Right ventricle myocardium superior (tissue), 1 donor: ENCODE results near the gene C8G. TPM values are rescaled to one million over a fixed set of nuclear protein-coding genes. Genes with fewer than 3 reads are reported as not detected.

Experiments used
- ATAC-seq: fragments of 200-7000 bp; cut with Tn5 transposase; one replicate; pipeline ENCODE4 v1.9.1; 2020; ENCODE audit warnings: mild to moderate bottlenecking; ENCODE audit not compliant: poor library complexity
- DNase-seq: peaks from one replicate; pipeline ENCODE4 v3.0.0-alpha.2; 2020
- intact Hi-C: fragments of 100-400 bp; cut with DNase I; formaldehyde crosslinking; loops from one replicate; pipeline ENCODE4 v1.11.2; 2022
- total RNA-seq: library from RNA; stranded (reverse); fragmentation: NEBNext Ultra II Directional; extraction: Animal tissue kit (Norgen Biotek cat#: 25700); gene quantifications from one replicate; pipeline ENCODE4 v1.2.1, GENCODE V29; 2021
- donor health status: DM: no; HTN: yes; CAD: no; lungs with severe emphysema.

Gene C8G
- total RNA-seq, 1 donor from 2014 or later: 1.1 TPM

DNA sequence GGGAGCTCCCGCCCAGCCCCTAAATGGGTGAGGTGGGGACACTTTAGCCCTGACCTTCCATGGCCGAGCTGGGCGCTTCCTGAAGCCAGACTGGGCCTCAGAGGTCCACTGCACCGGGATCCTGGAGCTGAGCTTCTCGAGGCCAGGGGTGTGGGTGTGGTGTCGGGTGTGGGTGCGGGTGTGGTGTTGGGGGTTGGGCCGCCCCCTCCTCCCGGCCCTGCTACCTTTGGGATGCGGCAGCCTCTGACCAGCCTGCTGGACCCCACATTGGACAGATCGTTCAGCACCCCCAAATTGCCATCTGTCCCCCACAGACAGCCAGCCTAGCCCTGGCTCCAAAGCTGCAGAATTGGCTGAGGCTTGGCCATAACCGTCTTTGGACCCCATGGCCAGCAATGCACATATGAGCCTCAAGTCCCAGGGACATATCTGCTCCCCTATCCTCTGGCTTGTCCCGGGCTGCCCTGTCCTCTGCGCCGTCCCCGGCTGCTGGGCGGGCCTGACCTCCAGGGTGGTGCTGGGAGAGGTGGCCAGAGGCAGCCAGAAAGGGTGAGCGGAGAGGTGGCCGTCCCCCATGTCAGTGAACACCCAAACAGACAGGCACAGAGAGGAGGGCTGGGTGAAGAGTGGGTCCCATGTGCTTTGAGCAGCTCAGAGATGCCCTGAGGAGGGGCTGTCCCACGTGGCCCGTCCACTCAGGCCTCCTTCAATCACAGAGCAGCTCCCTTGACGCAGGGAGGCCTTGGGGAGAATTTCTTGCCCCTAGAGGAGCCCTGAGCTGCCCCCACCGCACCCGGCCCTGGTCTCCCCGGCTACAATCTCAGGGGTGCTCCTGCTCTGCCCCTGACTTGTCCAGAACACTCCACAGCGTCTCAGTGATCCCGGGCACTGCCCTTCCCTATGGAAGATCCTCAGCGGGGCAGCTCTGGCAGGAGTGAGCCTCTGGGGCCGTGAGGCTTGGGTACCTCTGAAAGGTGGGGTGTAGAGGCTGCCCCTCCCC is 28.9 kb downstream of the C8G start:
- intact Hi-C loops: no loop called here
- DNase-seq (no peak), ATAC-seq (no peak)

DNA sequence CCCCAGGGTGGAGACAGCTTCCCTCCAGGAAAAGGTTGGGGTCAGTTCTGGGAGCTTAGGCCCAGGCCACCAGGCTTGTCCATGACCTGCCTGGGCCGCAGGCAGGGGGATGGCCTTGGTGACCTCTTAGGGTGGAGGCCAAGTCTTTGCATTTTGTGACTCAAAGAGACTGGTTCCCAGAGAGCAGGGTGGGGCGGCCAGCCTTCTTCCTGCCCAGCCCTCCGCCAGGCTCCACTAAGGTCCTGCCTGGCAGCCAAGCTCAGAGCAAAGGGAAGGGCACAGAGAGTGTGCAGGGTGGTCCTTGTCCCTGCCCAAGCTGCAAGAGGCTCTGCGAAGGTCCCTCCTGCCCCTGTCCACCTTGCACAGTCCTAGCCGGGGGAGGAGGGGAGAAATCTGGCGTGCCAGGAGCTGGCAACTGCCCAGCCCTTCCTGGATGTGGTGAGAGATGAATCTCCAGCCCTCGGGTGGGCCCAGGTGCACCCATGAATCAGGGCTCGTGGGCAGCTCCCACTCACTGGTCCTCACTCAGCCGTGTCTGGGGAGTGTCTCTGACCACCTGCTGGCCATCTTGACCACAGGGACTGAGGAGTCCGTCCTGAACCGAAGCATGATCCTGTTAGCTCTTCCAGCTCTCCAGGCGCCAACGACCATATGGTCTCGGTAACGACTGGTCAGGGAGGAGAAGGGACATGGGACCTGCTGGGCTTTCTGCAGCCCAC is 29.9 kb downstream of the C8G start:
- intact Hi-C loops: no loop called here
- DNase-seq: no peak

DNA sequence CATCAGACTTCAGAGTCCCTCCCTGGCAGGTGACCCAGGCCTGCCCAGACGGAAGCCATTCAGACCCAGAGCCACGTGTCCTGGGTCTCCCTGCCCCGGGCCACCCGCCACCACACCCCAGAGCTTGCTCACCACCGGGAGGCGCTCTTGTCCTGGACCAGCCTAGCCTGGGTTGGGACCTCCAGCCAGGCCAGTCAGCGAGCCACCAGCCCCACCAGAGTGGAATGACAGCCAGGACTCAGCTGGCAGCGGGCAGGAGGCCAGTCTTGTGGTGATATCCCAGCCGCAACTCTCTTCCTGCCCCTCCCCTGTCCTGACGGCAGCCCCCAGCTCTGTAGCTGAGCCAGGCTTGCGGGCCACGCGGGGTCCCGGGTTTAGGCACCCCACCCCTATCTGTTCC is 30.6 kb downstream of the C8G start:
- peak; percentile 79 for DNase-seq
- intact Hi-C loops: loop anchor here (2.0 kb wide), 1 partner anchor 27 kb away; no protein-coding TSS in a partner anchor
- ATAC-seq: no peak

More for the DNA sequence above, 29.9 kb downstream of the C8G start:
- no peak for ATAC-seq

DNA sequence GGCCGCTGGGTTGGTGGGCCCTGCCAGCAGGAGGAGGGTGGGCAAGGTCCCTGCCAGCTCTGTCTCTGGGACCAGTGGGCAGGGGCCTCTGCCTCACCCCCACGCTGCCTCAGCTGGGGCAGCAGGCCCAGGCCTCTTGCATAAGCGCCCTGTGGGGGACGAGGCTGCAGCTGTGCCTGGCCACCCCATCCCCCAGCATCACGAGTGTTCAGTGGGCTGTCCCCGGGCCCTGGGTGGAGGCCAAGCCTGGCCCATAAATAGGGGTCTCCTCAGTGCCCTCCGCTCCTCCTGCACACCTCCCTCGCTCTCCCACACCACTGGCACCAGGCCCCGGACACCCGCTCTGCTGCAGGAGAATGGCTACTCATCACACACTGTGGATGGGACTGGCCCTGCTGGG is 32.2 kb downstream of the C8G start, which contains the start of gene PTGDS:
Gene PTGDS, plus strand, starts transcription at position 282 of the 400 bp plus-strand sequence. Its CDS starts 75 bp downstream, at position 357.
- peak; percentile 59 for ATAC-seq
- DNase-seq: peak; percentile 91

DNA sequence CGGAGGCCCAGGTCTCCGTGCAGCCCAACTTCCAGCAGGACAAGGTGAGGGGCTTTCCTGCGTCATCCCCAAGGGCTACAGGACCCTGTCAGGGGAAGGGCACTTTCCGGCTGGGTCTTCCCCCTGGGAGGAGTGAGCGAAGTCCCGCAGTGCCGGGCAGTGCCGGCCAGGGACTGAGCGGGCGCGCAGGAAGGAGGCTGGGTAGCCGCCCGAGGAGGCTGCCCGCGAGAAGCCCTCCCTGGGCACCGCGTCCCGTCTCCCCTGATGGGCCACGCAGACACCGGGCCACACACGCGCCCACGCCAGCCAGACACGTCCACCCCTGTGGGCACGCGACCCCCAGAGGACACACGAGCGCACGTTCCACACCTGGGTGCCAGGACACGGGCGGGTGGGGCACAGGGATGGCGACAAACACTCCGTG is 32.6 kb downstream of the C8G start:
- intact Hi-C loops: loop anchor here (2.0 kb wide), 1 partner anchor 29 kb away; no protein-coding TSS in a partner anchor
- ATAC-seq: peak; percentile 1
- DNase-seq: peak; percentile 64

More for the DNA sequence above, 32.2 kb downstream of the C8G start, which contains the start of gene PTGDS:
- intact Hi-C loops: loop anchor here (2.0 kb wide), 1 partner anchor 28 kb away; no protein-coding TSS in a partner anchor

DNA sequence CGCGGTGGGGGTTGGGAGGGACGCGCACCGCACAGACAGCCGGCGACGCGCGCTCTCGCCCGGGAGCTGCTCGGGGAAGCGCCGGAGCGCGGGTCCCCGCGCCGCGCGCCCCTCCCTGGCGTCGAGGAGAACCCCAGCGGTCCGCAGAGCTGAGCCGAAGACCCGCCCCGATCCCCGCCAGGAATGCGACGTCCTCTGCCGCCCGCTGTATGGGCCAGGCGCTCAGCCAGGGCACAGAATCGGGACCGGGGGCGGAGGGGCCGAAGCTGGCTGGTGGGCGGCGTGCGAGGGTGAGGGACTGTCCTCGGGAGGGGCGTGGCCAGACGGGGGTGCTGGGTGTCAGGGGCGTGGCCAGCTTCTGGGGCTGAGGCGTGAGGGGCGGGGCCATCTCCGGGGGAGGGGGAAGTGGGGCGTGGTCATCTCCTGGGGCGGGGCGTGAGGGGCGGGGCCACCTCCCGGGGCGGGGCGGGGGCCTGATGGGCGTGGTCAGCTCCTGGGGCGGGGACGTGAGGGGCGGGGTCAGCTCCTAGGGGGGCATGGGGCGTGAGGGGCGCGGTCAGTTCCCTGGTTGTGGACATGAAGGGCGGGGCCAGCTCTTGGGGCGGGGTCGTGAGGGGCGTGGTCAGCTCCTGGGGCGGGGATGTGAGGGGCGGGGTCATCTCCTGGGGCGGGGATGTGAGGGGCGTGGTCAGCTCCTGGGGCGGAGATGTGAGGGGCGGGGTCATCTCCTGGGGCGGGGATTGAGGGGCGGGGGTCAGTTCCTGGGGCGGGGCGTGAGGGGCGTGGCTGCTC is 33.2 kb downstream of the C8G start:
- peak; percentile 89 for DNase-seq
- intact Hi-C loops: no loop called here
- peak; percentile 51 for ATAC-seq

DNA sequence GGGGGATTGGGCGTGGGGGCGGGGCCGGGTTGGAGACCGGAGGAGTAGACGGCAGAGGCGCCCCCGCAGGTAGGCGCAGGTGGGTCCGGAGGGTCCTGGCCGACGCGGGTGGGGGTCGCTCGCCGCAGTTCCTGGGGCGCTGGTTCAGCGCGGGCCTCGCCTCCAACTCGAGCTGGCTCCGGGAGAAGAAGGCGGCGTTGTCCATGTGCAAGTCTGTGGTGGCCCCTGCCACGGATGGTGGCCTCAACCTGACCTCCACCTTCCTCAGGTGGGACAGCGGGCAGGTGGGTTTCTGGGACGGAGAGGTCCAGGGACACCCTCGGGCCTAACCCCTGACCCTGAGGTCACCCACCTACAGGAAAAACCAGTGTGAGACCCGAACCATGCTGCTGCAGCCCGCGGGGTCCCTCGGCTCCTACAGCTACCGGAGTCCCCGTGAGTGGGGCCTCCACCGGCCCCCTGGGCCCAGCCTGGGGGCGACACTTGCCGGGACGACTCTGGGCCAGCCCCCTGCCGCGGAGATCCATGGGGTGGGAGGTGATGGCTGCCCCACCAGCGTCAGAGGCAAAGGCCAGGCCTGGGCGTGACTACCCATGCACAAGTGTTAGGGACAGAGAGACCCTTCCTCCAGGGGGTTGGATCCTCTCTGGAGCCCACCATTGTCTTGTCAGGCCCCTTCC is 34.0 kb downstream of the C8G start:
- intact Hi-C loops: no loop called here
- ATAC-seq (no peak), DNase-seq (no peak)

DNA sequence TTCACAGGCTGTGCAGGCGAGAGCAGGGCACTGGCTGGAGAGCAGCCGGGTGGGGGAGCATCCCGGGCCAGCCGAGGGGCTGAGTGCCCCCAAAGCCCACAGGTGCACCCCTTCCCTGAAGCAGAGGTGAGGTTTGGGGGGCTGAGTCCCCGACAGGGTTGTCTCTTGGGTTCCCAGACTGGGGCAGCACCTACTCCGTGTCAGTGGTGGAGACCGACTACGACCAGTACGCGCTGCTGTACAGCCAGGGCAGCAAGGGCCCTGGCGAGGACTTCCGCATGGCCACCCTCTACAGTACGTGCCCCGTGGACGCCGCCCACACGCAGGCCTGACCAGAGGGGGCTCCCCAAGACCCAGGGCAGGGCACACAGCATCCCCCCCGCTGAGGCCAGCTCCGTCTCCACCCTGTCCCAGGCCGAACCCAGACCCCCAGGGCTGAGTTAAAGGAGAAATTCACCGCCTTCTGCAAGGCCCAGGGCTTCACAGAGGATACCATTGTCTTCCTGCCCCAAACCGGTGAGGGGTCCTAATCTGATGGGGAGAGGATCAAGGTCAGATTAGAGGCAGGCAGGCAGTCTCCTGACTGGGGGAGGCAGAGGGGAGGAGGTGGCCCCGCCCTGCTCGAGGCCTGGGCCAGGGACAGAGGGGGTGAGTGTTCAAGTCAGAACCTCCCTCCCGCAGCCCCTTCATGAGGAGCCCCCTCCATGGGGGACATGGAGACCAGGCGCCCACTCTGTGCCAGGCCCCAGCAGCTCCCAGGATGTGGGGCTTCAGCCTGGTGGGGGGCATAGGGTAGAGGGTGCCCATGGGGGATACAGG is 34.9 kb downstream of the C8G start:
- intact Hi-C loops: no loop called here
- DNase-seq: peak; percentile 43
- no peak for ATAC-seq

DNA sequence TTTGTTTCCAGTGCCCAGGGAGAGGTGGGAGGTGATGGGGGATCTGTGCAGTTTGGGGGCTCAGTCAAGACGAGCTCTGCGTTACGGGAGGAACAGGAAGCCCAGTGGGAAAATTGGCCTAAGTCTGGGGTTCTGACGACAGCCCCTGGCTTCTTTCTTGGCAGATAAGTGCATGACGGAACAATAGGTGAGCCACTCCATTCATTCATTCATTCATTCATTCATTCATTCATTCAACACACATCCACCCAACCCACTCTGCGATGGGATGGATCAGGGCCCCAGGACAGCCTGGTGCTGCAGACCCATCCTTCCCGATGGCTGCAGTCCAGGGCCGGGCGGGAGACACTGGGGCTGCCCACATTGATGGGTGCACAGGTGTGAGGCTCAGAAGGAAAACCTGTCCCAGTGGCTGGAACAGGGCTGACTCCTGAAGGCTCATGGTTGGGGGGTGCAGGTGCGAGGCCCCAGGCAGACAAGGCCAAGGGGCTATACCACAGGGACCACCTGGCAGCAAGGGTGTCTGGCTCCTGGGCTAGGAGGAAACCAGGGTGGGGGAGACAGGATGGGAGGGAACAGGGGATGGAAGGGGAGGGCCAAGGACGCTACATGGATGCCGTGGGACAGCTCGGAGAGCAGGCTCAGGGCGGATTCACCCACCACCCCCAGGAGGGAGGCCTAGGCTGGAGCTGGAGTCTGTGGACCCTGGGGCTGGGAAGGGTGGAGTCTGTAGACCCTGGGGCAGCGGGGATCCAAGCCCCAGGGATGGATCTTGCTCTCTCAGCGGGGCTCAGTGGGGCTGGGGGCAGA is 35.8 kb downstream of the C8G start:
- DNase-seq (no peak), ATAC-seq (no peak)
- intact Hi-C loops: no loop called here

DNA sequence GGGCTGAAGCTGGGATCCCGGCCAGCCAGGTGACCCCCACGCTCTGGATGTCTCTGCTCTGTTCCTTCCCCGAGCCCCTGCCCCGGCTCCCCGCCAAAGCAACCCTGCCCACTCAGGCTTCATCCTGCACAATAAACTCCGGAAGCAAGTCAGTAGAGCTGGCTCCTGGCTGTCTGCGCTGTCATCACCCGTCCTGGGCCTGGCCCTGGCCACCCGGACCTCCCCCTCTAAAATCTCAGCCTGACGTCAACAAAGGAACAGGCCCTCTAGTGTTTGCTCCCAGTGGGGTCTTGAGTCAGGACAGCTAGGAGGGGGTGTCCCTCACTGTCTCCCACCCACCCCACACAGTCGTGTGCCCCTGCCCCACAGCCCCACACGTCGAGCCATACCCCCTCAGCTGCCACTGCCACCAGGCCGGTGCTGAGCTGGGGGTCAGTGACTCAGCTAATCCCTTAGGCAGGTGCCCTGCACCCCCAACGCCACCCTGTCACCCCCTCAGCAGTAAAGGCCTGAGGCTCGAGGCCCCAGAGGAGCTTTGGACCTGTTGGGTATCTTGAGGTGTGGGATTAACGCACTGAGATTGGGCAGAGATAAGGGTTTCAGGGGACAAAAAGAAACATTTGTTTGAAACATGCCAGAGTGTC is 36.7 kb downstream of the C8G start:
- ATAC-seq (peak; percentile 8), DNase-seq (peak; percentile 73)
- intact Hi-C loops: no loop called here

DNA sequence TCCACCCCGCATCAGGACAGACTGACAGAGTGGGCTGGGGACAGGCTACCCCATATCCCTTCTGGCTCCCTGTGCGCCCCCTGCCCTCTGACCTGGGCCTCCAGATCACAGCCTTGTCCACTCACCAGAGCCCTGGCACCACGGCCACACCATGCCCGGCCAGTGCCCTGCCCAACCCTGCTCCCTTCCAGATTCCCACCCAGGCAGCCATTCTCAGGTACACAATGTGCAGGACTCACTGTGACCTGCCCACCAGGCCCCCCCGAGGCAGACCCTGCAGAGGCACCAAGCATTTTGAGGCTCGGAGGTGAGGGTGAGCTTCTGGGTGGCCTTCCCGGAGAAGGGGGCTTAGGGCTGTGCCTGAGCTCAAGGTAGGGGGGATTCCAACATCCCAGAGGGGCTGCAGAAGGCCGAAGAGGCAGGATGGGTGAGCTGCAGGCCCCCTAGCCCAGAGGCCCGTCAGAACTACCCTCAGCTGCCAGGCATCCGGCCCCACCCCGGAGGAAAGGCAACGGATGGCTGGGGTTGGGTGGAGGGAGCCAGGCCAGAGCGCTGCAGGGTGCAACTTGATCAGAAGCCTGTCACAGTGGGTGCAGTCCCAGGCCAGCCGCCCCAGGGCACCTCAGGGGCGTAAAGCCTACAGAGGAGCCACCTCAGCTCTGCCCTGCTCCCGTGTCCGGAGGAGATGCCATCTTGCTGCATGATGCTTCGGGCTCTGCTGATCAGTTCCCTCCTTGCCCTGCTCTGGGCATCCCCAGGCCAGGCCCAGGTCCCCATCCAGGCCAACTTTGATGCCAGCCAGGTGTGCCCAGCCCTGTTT is 37.4 kb downstream of the C8G start, which contains the start of gene LCNL1:
Gene LCNL1, plus strand, starts transcription at position 762 of the 820 bp plus-strand sequence. CDS start 594 bp downstream, outside the sequence.
- DNase-seq (no peak), ATAC-seq (peak; percentile 1)
- intact Hi-C loops: no loop called here

DNA sequence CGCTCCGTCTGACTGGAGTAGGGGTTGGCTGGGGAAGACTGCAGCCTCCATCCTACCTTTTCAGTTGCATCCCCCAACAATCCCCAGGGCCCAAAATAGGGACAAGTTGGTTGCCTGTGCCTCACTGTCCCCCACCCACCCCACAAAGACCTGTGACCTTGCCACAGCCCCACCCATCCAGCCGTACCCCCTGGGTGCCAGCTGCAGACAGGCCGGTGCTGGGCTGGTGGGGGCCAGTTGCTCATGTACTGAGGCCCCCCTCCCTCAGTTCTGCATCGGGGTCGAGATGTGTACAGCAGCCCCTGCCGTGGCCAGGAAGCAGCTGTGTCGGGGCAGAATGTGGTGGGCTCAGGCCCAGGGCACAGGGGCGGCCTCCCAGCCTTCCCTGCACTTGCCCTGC is 38.1 kb downstream of the C8G start:
- intact Hi-C loops: no loop called here
- ATAC-seq (peak; percentile 0), DNase-seq (no peak)

DNA sequence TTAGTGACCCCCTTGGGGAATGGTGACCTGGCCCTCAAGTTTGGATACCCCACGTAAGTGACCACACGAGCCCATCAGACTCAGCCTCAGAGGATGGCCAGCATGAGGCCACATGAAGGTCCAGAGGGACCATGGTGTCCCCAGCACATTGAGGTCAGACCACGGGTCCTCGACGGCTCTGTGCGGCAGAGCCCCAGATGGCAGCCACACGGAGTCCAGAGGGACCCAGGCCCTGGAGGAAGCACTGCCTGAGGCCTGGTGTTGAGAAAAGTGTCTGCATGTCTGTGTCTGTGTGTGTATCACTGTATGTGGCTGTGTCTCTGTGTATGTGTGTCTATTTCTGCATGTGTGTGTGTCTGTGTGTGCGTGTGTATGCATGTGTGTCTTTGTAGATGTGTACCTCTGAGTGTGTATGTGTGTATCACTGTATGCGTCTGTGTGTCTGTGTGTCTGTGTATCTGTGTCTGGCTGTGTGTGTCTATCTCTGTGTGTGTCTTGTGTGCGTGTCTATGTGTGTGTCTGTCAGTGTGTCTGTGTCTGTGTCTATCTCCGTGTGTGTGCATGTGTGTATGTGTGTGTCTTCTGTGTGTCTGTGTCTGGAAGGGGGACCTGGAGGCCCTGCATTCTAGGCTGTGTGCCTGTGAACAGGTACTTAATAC is 38.7 kb downstream of the C8G start:
- no peak for DNase-seq
- intact Hi-C loops: no loop called here
- ATAC-seq: no peak

DNA sequence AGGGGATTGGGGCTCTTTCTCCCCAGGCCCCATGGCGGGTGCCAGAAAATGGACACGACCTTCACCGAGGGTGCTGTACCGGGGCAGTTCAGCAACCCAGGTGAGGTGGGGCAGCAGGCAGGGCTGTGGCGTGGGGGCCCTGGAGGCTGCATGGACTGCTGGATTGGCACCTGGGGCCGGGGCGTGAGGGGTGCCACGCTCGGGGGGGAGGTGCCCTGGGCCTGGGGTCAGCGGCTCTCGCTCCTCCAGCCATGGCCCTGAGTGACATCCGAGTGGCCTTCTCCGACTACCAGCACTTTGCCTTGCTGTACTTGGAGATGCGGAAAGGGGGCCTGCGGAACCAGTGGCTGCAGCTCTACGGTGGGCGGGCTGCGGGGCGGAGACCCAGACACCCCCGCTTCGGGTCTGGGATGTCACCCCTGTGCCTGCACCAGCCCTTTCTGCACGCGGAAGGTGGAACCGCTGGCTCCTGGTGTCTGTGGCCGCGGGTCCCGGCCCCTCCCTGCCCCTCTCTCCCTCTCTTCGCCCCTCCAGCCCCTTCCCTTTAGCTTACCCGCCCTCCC is 39.5 kb downstream of the C8G start:
- ATAC-seq (no peak), DNase-seq (no peak)
- intact Hi-C loops: no loop called here
